GM12878 (cell line): ENCODE data around the gene NDUFAB1.

Experiments used
- CUX1 ChIP-seq: IDR thresholded peaks from 2 replicates; pipeline ENCODE4 v1.6.1; 2012; ENCODE audit warnings: improper control_type of control experiment, low read depth, low read length; ENCODE audit not compliant: insufficient replicate concordance
- MXI1 ChIP-seq: fragments of 150-350 bp; IDR thresholded peaks from 2 replicates; pipeline ENCODE4 v1.6.1; 2011; ENCODE audit warnings: low read depth, mild to moderate bottlenecking, inconsistent platforms, low read length, improper control_type of control experiment
- MYC ChIP-seq: IDR thresholded peaks from 2 replicates; pipeline ENCODE4 v1.6.1; 2011; ENCODE audit warnings: mild to moderate bottlenecking, low read length, moderate library complexity, inconsistent platforms; ENCODE audit not compliant: insufficient read depth, insufficient replicate concordance, insufficient read length, severe bottlenecking
- NKRF ChIP-seq: fragments of 450-650 bp; conservative IDR thresholded peaks from 2 replicates; pipeline ENCODE4 v1.6.1; 2017; ENCODE audit warnings: mild to moderate bottlenecking, moderate library complexity
- TBL1XR1 ChIP-seq: IDR thresholded peaks from 2 replicates; pipeline ENCODE4 v1.6.1; 2012; ENCODE audit warnings: low read depth, low read length, improper control_type of control experiment

- TF ChIP-seq MXI1 = no peak
- TF ChIP-seq NKRF = no peak
- TF ChIP-seq CUX1 = no peak
- TF ChIP-seq MYC = no peak
- TF ChIP-seq TBL1XR1 = no peak
Observed at GRCh38 chr16:23535901-23536300, 60.2 kb downstream of the NDUFAB1 start.
